SK-N-SH (cell line): ENCODE data around the gene CPA3. TPM values are rescaled to one million over a fixed set of nuclear protein-coding genes. Genes with fewer than 3 reads are reported as not detected.

Experiments
- CTCF ChIA-PET: fragments of 300-600, 350-600 bp; formaldehyde crosslinking; extraction: SDS; loops from one replicate; lab custom pipeline; 2021; lab: Yijun Ruan, JAX
- POLR2A ChIA-PET: fragments of 350-600 bp; sonication (Branson Sonifier 250); formaldehyde crosslinking; extraction: SDS; loops from one replicate; lab custom pipeline; 2020; ENCODE audit warnings: antibody characterized with exemption, inconsistent platforms; lab: Yijun Ruan, JAX
- DNase-seq: peaks from one replicate; pipeline ENCODE4 v3.0.0; 2012
- H2AFZ ChIP-seq: fragments of 200-600 bp; sonication (generic); 2 replicates; pipeline ENCODE4 v1.8.1; 2016; ENCODE audit warnings: antibody characterized with exemption, mild to moderate bottlenecking, low read depth
- H3F3A ChIP-seq: fragments of 200-600 bp; sonication (generic); replicated peaks from 2 replicates; pipeline ENCODE3; 2016; ENCODE audit warnings: antibody characterized with exemption, mild to moderate bottlenecking; ENCODE audit not compliant: insufficient read depth
- H3K27ac ChIP-seq, 2 experiments: fragments of 200-500 bp in 1 of 2; fragments of 200-600 bp in 1 of 2; sonication (Bioruptor generic) in 1 of 2; sonication (generic), shearing (Covaris generic) in 1 of 2; 2 replicates each; pipeline versions ENCODE4 v1.5.1 to v1.6.1; 2014 to 2016; ENCODE audit warnings: low read depth in 2 of 2, inconsistent platforms in 1 of 2, low read length in 1 of 2, mild to moderate bottlenecking in 1 of 2, mixed read lengths in 1 of 2
- H3K27me3 ChIP-seq: fragments of 200-600 bp; sonication (generic), shearing (Covaris generic); 2 replicates; pipeline ENCODE4 v1.6.1; 2016; ENCODE audit warnings: mixed run types; ENCODE audit not compliant: insufficient read depth
- H3K36me3 ChIP-seq, 2 experiments: fragments of 200-500 bp in 1 of 2; fragments of 200-600 bp in 1 of 2; sonication (Bioruptor generic) in 1 of 2; sonication (generic) in 1 of 2; replicated peaks in 1 of 2; 2 replicates each; pipeline versions ENCODE3 to v1.5.1; 2014 to 2016; ENCODE audit warnings: low read length in 1 of 2, mild to moderate bottlenecking in 1 of 2; ENCODE audit not compliant: insufficient read depth in 2 of 2, control insufficient read depth in 1 of 2
- H3K4me1 ChIP-seq, 2 experiments: fragments of 200-500 bp in 1 of 2; fragments of 200-600 bp in 1 of 2; sonication (Bioruptor generic) in 1 of 2; sonication (generic), shearing (Covaris generic) in 1 of 2; 2 replicates each; pipeline versions ENCODE4 v1.5.1 to v1.6.1; 2014 to 2016; ENCODE audit warnings: low read depth in 1 of 2, low read length in 1 of 2, mixed run types in 1 of 2; ENCODE audit not compliant: insufficient read depth in 2 of 2, control insufficient read depth in 1 of 2
- H3K4me2 ChIP-seq: fragments of 200-600 bp; sonication (generic), shearing (Covaris generic); 2 replicates; pipeline ENCODE4 v1.6.1; 2017; ENCODE audit warnings: mixed run types
- H3K4me3 ChIP-seq, 2 experiments: fragments of 200-500 bp in 1 of 2; fragments of 200-600 bp in 1 of 2; sonication (Bioruptor generic) in 1 of 2; sonication (generic), shearing (Covaris generic) in 1 of 2; 2 replicates each; pipeline versions ENCODE4 v1.5.1 to v1.8.1; 2014 to 2016; ENCODE audit warnings: low read depth in 2 of 2, inconsistent platforms in 1 of 2, low read length in 1 of 2, mild to moderate bottlenecking in 1 of 2, mixed read lengths in 1 of 2, moderate library complexity in 1 of 2
- H3K79me2 ChIP-seq: fragments of 200-600 bp; sonication (generic); 2 replicates; pipeline ENCODE4 v1.8.1; 2017; ENCODE audit warnings: mild to moderate bottlenecking; ENCODE audit not compliant: insufficient read depth
- H3K9ac ChIP-seq: fragments of 200-600 bp; sonication (generic); 2 replicates; pipeline ENCODE4 v1.6.1; 2017; ENCODE audit warnings: mixed run types
- H3K9me2 ChIP-seq: fragments of 200-600 bp; sonication (generic); 2 replicates; pipeline ENCODE4 v1.6.1; 2017; ENCODE audit warnings: mixed run types
- H3K9me3 ChIP-seq: fragments of 200-600 bp; sonication (generic); 2 replicates; pipeline ENCODE4 v1.6.1; 2017; ENCODE audit warnings: mixed run types, mild to moderate bottlenecking, moderate library complexity
- H4K20me1 ChIP-seq: fragments of 200-600 bp; sonication (generic); 2 replicates; pipeline ENCODE4 v1.6.1; 2017; ENCODE audit warnings: mild to moderate bottlenecking, mixed run types; ENCODE audit not compliant: insufficient read depth
- CHD2 ChIP-seq: fragments of 150-350 bp; IDR thresholded peaks from 2 replicates; pipeline ENCODE4 v1.6.1; 2018; ENCODE audit warnings: low read length; ENCODE audit not compliant: partially characterized antibody
- ELF1 ChIP-seq: IDR thresholded peaks from 2 replicates; pipeline ENCODE4 v1.4.0; 2012
- FOSL2 ChIP-seq: IDR thresholded peaks from 2 replicates; pipeline ENCODE4 v1.4.0; 2012; ENCODE audit warnings: low read depth, mild to moderate bottlenecking, moderate library complexity, borderline replicate concordance
- FOXM1 ChIP-seq: IDR thresholded peaks from 2 replicates; pipeline ENCODE4 v1.4.0; 2012; ENCODE audit warnings: low read depth, mild to moderate bottlenecking
- GABPA ChIP-seq: IDR thresholded peaks from 2 replicates; pipeline ENCODE4 v1.4.0; 2012; ENCODE audit warnings: low read depth, mild to moderate bottlenecking
- IRF3 ChIP-seq: fragments of 150-350 bp; IDR thresholded peaks from 2 replicates; pipeline ENCODE4 v1.6.1; 2016; ENCODE audit warnings: mild to moderate bottlenecking, low read depth, low read length
- MEF2A ChIP-seq: IDR thresholded peaks from 2 replicates; pipeline ENCODE4 v1.4.0; 2012; ENCODE audit warnings: low read depth, borderline replicate concordance
- NFIC ChIP-seq: IDR thresholded peaks from 2 replicates; pipeline ENCODE4 v1.4.0; 2012; ENCODE audit warnings: borderline replicate concordance
- NRF1 ChIP-seq: IDR thresholded peaks from 2 replicates; pipeline ENCODE4 v1.6.1; 2012; ENCODE audit warnings: low read depth, mild to moderate bottlenecking, low read length
- PBX3 ChIP-seq: IDR thresholded peaks from 2 replicates; pipeline ENCODE4; 2012
- REST ChIP-seq: IDR thresholded peaks from 2 replicates; pipeline ENCODE4 v1.6.1; 2012; ENCODE audit warnings: mild to moderate bottlenecking, low read depth, low read length, moderate library complexity
- RFX5 ChIP-seq: IDR thresholded peaks from 2 replicates; pipeline ENCODE4 v1.6.1; 2012; ENCODE audit warnings: mild to moderate bottlenecking, improper control_type of control experiment, low read length
- RXRA ChIP-seq: IDR thresholded peaks from 2 replicates; pipeline ENCODE4 v1.4.0; 2012; ENCODE audit warnings: low read depth, mild to moderate bottlenecking, borderline replicate concordance
- SIN3A ChIP-seq: IDR thresholded peaks from 2 replicates; pipeline ENCODE4 v1.6.1; 2012; ENCODE audit warnings: low read depth, mild to moderate bottlenecking, low read length, moderate library complexity, borderline replicate concordance
- SMC3 ChIP-seq: IDR thresholded peaks from 2 replicates; pipeline ENCODE4 v1.6.1; 2012; ENCODE audit warnings: low read depth, low read length, improper control_type of control experiment
- TAF1 ChIP-seq: IDR thresholded peaks from 2 replicates; pipeline ENCODE4 v1.6.1; 2012; ENCODE audit warnings: low read depth, mild to moderate bottlenecking, low read length, moderate library complexity, borderline replicate concordance
- TCF12 ChIP-seq: IDR thresholded peaks from 2 replicates; pipeline ENCODE4 v1.4.0; 2012
- USF2 ChIP-seq: fragments of 150-350 bp; IDR thresholded peaks from 2 replicates; pipeline ENCODE4 v1.6.1; 2017; ENCODE audit warnings: antibody characterized with exemption, low read length, low read depth, borderline replicate concordance
- ZBTB33 ChIP-seq: IDR thresholded peaks from 2 replicates; pipeline ENCODE4 v1.4.0; 2012; ENCODE audit warnings: low read depth, borderline replicate concordance
- WGBS: methylation state at CpG from one replicate; pipeline ENCODE4 v1.1.6; 2017; ENCODE audit warnings: low lambda C conversion rate; 5-methylcytosine and 5-hydroxymethylcytosine counted together
- polyA plus RNA-seq, 3 experiments: library from polyadenylated mRNA; depleted of rRNA; stranded (reverse); fragments of >200 nt; gene quantifications; 2 replicates each; pipeline ENCODE4 v1.2.3, GENCODE V29; 2012

CPA3 gene
- polyA plus RNA-seq, 1 of the 3 experiments (the other 2 are of a cell fraction): not detected

GRCh38 chr3:148840451-148840850, 24.6 kb upstream of the CPA3 start:
- Histone ChIP-seq H3K9ac (no peak overlapping the region), H4K20me1 (no peaks in the 10 kb centered on the region), H3K9me3 (no peaks in the 10 kb centered on the region), H3K27ac (no peak overlapping the region), H3K36me3 (no peaks in the 10 kb centered on the region), H3K9me2 (no peaks in the 10 kb centered on the region), H3K4me2 (no peak overlapping the region), H3K27me3 (no peaks in the 10 kb centered on the region; the same call in 1 of the 2 replicates), H2AFZ (no peak overlapping the region)
- WGBS: 60% methylated on average over 4 of the region's 4 CpGs
- ChIA-PET CTCF (interaction anchor here (1.1 to 2.1 kb wide), 2 partner anchors 19 to 66 kb away, joined by 3 to 7 read pairs; no protein-coding TSS in a partner anchor), POLR2A (no interaction called here)
- TF ChIP-seq TAF1 (no peak), MEF2A (no peak), FOXM1 (no peak), ELF1 (no peak), TCF12 (no peak), NFIC (no peak), GABPA (no peak), IRF3 (no peak), USF2 (no peak), FOSL2 (no peak), RFX5 (no peak), CHD2 (no peak), RXRA (no peak), NRF1 (no peak), SIN3A (no peak), SMC3 (no peak), PBX3 (no peak), REST (no peak), ZBTB33 (no peak)
- TF ChIP-seq, all 33 proteins: peak for 0
- no peak for DNase-seq
- Histone ChIP-seq H3K79me2 (no peaks in the 10 kb centered on the region), H3F3A (no peaks in the 10 kb centered on the region), H3K4me1 (peaks cover 0 to 4% of the 10 kb centered on the region in 2 experiments; a peak in 2 of 4 replicates), H3K4me3 (no peak overlapping the region)
